B cell (primary cell): ENCODE results near the gene EXOC6B. TPM values are rescaled to one million over a fixed set of nuclear protein-coding genes. Genes with fewer than 3 reads are reported as not detected.

Source experiments
- ATAC-seq: fragments of 200-7000 bp; cut with Tn5 transposase; one replicate; pipeline ENCODE4 v1.10.0; 2021; ENCODE audit warnings: low read depth, mild to moderate bottlenecking, moderate number of reproducible peaks, moderate library complexity
- CTCF ChIA-PET: fragments of 350-600 bp; sonication (Branson Sonifier 250); formaldehyde crosslinking; loops from one replicate; lab custom pipeline; 2021; ENCODE audit warnings: antibody characterized with exemption, inconsistent platforms; lab: Charles Lee
- POLR2A ChIA-PET: fragments of 350-600 bp; sonication (Branson Sonifier 250); formaldehyde crosslinking; loops from one replicate; lab custom pipeline; 2021; ENCODE audit warnings: antibody characterized with exemption; lab: Charles Lee
- DNase-seq: peaks from one replicate; pipeline ENCODE4 v3.0.0; 2013
- H2AFZ ChIP-seq: 2 replicates; pipeline ENCODE4 v1.6.1; 2012; ENCODE audit warnings: mild to moderate bottlenecking, low read depth, low read length; ENCODE audit not compliant: insufficient read depth, poor library complexity, severe bottlenecking
- H3K27ac ChIP-seq, 2 donors: 1 replicate in 1 of 2; 2 replicates in 1 of 2; pipeline ENCODE4 v1.5.1; 2012 to 2013; ENCODE audit warnings: low read length in 2 of 2, mild to moderate bottlenecking in 2 of 2, moderate library complexity in 1 of 2
- H3K27me3 ChIP-seq, 4 experiments: fragments of 200-600 bp in 1 of 4; sonication (generic) in 1 of 4; replicated peaks in 1 of 4; 1 replicate in 2 of 4; 2 replicates in 2 of 4; pipeline versions ENCODE4 v1.6.1 to v1.7.0; 2013 to 2016; ENCODE audit warnings: low read length in 3 of 4, mild to moderate bottlenecking in 2 of 4, mixed read lengths in 1 of 4, moderate library complexity in 1 of 4; ENCODE audit not compliant: insufficient read depth in 4 of 4, control insufficient read depth in 3 of 4; ENCODE audit errors: control extremely low read depth in 1 of 4
- H3K36me3 ChIP-seq, 2 experiments: replicated peaks in 1 of 2; 1 replicate in 1 of 2; 2 replicates in 1 of 2; pipeline versions ENCODE4 v1.6.1 to v1.7.1; 2013; ENCODE audit warnings: low read length in 1 of 2; ENCODE audit not compliant: insufficient read depth in 2 of 2, control insufficient read depth in 1 of 2; ENCODE audit errors: control extremely low read depth in 1 of 2, extremely low read depth in 1 of 2
- H3K4me1 ChIP-seq, 2 donors: fragments of 200-600 bp in 1 of 2; sonication (generic) in 1 of 2; 1 replicate in 1 of 2; 2 replicates in 1 of 2; pipeline versions ENCODE4 v1.5.1 to v1.6.1; 2013 to 2017; ENCODE audit warnings: low read length in 2 of 2; ENCODE audit not compliant: control insufficient read depth in 2 of 2, insufficient read depth in 2 of 2
- H3K4me2 ChIP-seq: replicated peaks from 2 replicates; pipeline ENCODE3; 2012; ENCODE audit warnings: mild to moderate bottlenecking, low read depth, low read length; ENCODE audit not compliant: poor library complexity, severe bottlenecking
- H3K4me3 ChIP-seq, 5 experiments: fragments of 200-600 bp in 1 of 5; sonication (generic) in 1 of 5; 1 replicate in 3 of 5; 2 replicates in 2 of 5; pipeline versions ENCODE4 v1.5.1 to v1.7.0; 2011 to 2016; ENCODE audit warnings: low read length in 4 of 5, mild to moderate bottlenecking in 4 of 5, low read depth in 2 of 5, control low read depth in 1 of 5, moderate library complexity in 1 of 5; ENCODE audit not compliant: insufficient read depth in 1 of 5; ENCODE audit errors: control extremely low read depth in 1 of 5, extremely low read depth in 1 of 5
- H3K79me2 ChIP-seq: fragments of 200-600 bp; sonication (generic); one replicate; pipeline ENCODE4 v1.6.0; 2016; ENCODE audit warnings: low read length; ENCODE audit not compliant: control insufficient read depth, insufficient read depth
- H3K9ac ChIP-seq: fragments of 200-600 bp; sonication (generic); 2 replicates; pipeline ENCODE4 v1.6.1; 2017; ENCODE audit warnings: mild to moderate bottlenecking, low read length, moderate library complexity
- H3K9me3 ChIP-seq, 3 donors: one replicate each; pipeline versions ENCODE4 v1.6.1 to v1.7.1; 2013; ENCODE audit warnings: low read length in 2 of 3; ENCODE audit not compliant: control insufficient read depth in 2 of 3, insufficient read depth in 1 of 3; ENCODE audit errors: control extremely low read depth in 1 of 3
- H4K20me1 ChIP-seq: 2 replicates; pipeline ENCODE4 v1.6.0; 2012; ENCODE audit warnings: mild to moderate bottlenecking, low read length; ENCODE audit not compliant: insufficient read depth, control insufficient read depth, poor library complexity, severe bottlenecking
- H3K27ac Mint-ChIP-seq: one replicate; pipeline ENCODE4 v1.8.0; 2021; ENCODE audit warnings: mixed read lengths
- H3K27me3 Mint-ChIP-seq: one replicate; pipeline ENCODE4 v1.8.0; 2021; ENCODE audit warnings: mixed read lengths
- H3K4me1 Mint-ChIP-seq: one replicate; pipeline ENCODE4 v1.8.0; 2021; ENCODE audit warnings: mixed read lengths
- H3K4me3 Mint-ChIP-seq: one replicate; pipeline ENCODE4 v1.8.0; 2021; ENCODE audit warnings: mixed read lengths
- H3K9me3 Mint-ChIP-seq: one replicate; pipeline ENCODE4 v1.8.0; 2022; ENCODE audit warnings: mixed read lengths; ENCODE audit not compliant: insufficient read depth
- CTCF ChIP-seq: fragments of 200-600 bp; IDR thresholded peaks from one replicate; pipeline ENCODE4 v1.8.0; 2022; ENCODE audit warnings: antibody characterized with exemption, mild to moderate bottlenecking
- EZH2 ChIP-seq: IDR thresholded peaks from 2 replicates; pipeline ENCODE4 v1.6.1; 2012; ENCODE audit warnings: borderline replicate concordance, low read depth, mild to moderate bottlenecking, moderate library complexity, low read length; ENCODE audit not compliant: insufficient read depth, poor library complexity, severe bottlenecking
- WGBS: methylation state at CpG from one replicate; pipeline ENCODE4 v1.1.5; 2013; ENCODE audit warnings: missing lambda C conversion rate; ENCODE audit not compliant: insufficient coverage; 5-methylcytosine and 5-hydroxymethylcytosine counted together
- intact Hi-C: fragments of 100-400 bp; cut with micrococcal nuclease; formaldehyde crosslinking; loops from one replicate; pipeline ENCODE4 v1.10.0; 2022
- polyA plus RNA-seq: library from polyadenylated mRNA; depleted of rRNA; stranded (reverse); fragments of >200 nt; gene quantifications from 2 replicates; pipeline ENCODE4 v1.2.3, GENCODE V29; 2012
- total RNA-seq, 2 donors: library from RNA; stranded (reverse); fragments of 120-200 nt in 1 of 2; gene quantifications; 1 replicate in 1 of 2; 2 replicates in 1 of 2; pipeline versions ENCODE4 v1.2.3 to v1.2.4, GENCODE V29; 2013 to 2022

EXOC6B gene
- total and polyA plus RNA-seq, 2 donors (not counting 1 experiment from before 2014, with no cell fraction given), result 4.8 to 22.6 TPM

DNA sequence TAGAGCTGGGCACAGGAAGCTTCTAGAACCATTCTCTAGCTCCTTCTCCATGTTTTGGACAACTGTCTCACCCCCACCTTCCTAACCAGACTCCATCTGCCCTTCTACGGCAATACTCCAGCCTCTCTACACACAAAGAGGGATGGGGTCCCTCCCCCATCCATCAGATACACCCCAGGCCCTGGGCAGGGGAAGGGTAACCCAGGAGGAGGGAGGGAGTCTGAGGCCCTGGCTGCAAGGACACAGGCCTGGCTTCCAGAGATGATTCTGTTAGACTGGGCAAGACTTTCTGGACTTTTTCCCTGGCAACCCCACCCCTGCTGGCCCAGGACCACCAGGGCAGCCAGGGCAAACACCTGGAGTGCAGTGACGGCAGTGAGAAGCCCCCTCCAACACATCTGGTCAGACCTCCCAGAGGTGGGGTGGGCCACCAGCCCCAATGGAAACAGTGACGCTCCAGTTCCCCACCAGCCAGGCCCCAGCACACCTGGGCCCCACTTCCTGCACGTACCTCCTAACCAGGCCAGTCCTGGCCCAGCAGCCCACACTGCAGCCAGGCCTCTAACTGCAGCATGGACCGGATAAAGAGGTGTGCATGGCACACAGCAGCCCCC, 684.7 kb downstream of the EXOC6B start:
- Mint-ChIP-seq H3K27ac (no peak overlapping the region), H3K9me3 (no peaks in the 10 kb centered on the region), H3K4me3 (no peak overlapping the region), H3K27me3 (peaks cover 25% of the 10 kb centered on the region), H3K4me1 (peaks cover 16% of the 10 kb centered on the region)
- peaks cover 0 to 22% (median 0%) of the 10 kb centered on the region in 3 donors for H3K9me3 ChIP-seq
- no peak for DNase-seq
- ATAC-seq, result no peak
- intact Hi-C loops, result no loop called here
- no peaks in the 10 kb centered on the region for H3K36me3 ChIP-seq
- WGBS, result 74% methylated on average over 4 of the region's 5 CpGs
- H3K4me3 ChIP-seq, result no peak overlapping the region
- peaks cover 17 to 25% of the 10 kb centered on the region in 2 donors for H3K4me1 ChIP-seq
- POLR2A ChIA-PET, result no interaction called here
- no peak overlapping the region for H2AFZ ChIP-seq
- H3K79me2 ChIP-seq, result no peaks in the 10 kb centered on the region
- H3K27me3 ChIP-seq, result peaks cover 0 to 37% (median 17%) of the 10 kb centered on the region in 4 experiments
- H3K4me2 ChIP-seq, result no peak overlapping the region
- no peaks in the 10 kb centered on the region for H4K20me1 ChIP-seq
- TF ChIP-seq CTCF (no peak), EZH2 (no peak)
- no peak overlapping the region for H3K27ac ChIP-seq
- H3K9ac ChIP-seq, result no peak overlapping the region
- CTCF ChIA-PET, result no interaction called here

GRCh38 chr2:72140621-72140960, 685.2 kb downstream of the EXOC6B start:
- CTCF ChIA-PET, result interaction anchor here (1.0 kb wide), 1 partner anchor 10 kb away, joined by 4 read pairs; no protein-coding TSS in a partner anchor
- Histone ChIP-seq H2AFZ (no peak overlapping the region), H3K4me2 (no peak overlapping the region), H3K4me3 (no peak overlapping the region), H4K20me1 (no peaks in the 10 kb centered on the region), H3K79me2 (no peaks in the 10 kb centered on the region), H3K9ac (no peak overlapping the region), H3K36me3 (no peaks in the 10 kb centered on the region), H3K27me3 (peaks cover 0 to 32% (median 12%) of the 10 kb centered on the region in 4 experiments), H3K9me3 (peaks cover 0 to 17% (median 0%) of the 10 kb centered on the region in 3 donors), H3K27ac (no peak overlapping the region), H3K4me1 (peaks cover 11 to 20% of the 10 kb centered on the region in 2 donors)
- H3K4me1 Mint-ChIP-seq, result peaks cover 12% of the 10 kb centered on the region
- no peaks in the 10 kb centered on the region for H3K9me3 Mint-ChIP-seq
- H3K27ac Mint-ChIP-seq, result no peak overlapping the region
- no peak overlapping the region for H3K4me3 Mint-ChIP-seq
- POLR2A ChIA-PET, result no interaction called here
- peaks cover 20% of the 10 kb centered on the region for H3K27me3 Mint-ChIP-seq
- no peak for TF ChIP-seq EZH2
- TF ChIP-seq CTCF, result no peak
- no peak for ATAC-seq
- intact Hi-C loops, result no loop called here
- 94% methylated on average over 4 of the region's 4 CpGs for WGBS
- no peak for DNase-seq
